NB4 (cell line): ENCODE results near the gene ZDHHC1.

Experiments
- DNase-seq: peaks from one replicate; pipeline ENCODE4 v3.0.0; 2010; ENCODE audit warnings: low read depth
- H3K4me3 ChIP-seq: one replicate; pipeline ENCODE4 v1.5.1; 2011; ENCODE audit warnings: mild to moderate bottlenecking, low read depth, low read length, moderate library complexity
- MAX ChIP-seq: IDR thresholded peaks from 2 replicates; pipeline ENCODE4 v1.6.1; 2011; ENCODE audit warnings: low read depth, low read length
- MYC ChIP-seq: IDR thresholded peaks from 2 replicates; pipeline ENCODE4 v1.6.1; 2011; ENCODE audit warnings: low read depth, low read length
- POLR2A ChIP-seq: IDR thresholded peaks from 2 replicates; pipeline ENCODE4 v1.6.1; 2011; ENCODE audit warnings: mild to moderate bottlenecking; ENCODE audit not compliant: insufficient read length; ENCODE audit errors: extremely low read depth
- TF ChIP-seq, protein P1 (sequence below): IDR thresholded peaks from one replicate; pipeline ENCODE4 v1.5.1; 2012; ENCODE audit warnings: low read depth, low read length

The ZDHHC1 gene

DNA sequence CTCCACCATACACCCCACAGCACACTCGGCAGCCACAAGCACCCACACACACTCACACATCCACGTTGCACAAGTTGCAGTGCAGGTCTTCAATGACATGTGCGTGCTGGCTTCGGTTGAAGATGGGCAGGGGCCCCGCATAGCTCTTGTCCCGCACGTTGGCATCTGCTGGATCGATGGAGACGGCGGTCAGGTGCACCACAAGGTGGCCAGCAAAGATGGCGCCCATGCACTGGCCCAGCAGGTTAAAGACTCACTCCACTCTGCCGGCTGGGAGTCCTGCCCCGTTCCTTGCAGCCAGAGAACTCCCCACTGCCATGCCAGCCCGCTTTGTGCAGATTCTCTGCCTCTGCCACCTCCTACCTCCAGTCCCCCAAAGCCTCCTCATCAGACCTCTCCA is 15.4 kb downstream of the ZDHHC1 start:
- no peak for DNase-seq

GRCh38 chr16:67399749-67400704 is 16.2 kb downstream of the ZDHHC1 start:
- no peak overlapping the region for H3K4me3 ChIP-seq
- no peak for TF ChIP-seq POLR2A
- TF ChIP-seq, protein P1, sequence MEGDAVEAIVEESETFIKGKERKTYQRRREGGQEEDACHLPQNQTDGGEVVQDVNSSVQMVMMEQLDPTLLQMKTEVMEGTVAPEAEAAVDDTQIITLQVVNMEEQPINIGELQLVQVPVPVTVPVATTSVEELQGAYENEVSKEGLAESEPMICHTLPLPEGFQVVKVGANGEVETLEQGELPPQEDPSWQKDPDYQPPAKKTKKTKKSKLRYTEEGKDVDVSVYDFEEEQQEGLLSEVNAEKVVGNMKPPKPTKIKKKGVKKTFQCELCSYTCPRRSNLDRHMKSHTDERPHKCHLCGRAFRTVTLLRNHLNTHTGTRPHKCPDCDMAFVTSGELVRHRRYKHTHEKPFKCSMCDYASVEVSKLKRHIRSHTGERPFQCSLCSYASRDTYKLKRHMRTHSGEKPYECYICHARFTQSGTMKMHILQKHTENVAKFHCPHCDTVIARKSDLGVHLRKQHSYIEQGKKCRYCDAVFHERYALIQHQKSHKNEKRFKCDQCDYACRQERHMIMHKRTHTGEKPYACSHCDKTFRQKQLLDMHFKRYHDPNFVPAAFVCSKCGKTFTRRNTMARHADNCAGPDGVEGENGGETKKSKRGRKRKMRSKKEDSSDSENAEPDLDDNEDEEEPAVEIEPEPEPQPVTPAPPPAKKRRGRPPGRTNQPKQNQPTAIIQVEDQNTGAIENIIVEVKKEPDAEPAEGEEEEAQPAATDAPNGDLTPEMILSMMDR: no peak
- no peak for TF ChIP-seq MAX
- no peak for TF ChIP-seq MYC
- no peak for DNase-seq

More for the DNA sequence above, 15.4 kb downstream of the ZDHHC1 start:
- no peak overlapping the region for H3K4me3 ChIP-seq
- TF ChIP-seq MYC (no peak), POLR2A (no peak), MAX (no peak)
- TF ChIP-seq, protein P1: no peak

GRCh38 chr16:67399218-67399733 is 17.0 kb downstream of the ZDHHC1 start:
- TF ChIP-seq, protein P1: peak; percentile 92
- no peak for TF ChIP-seq MAX
- no peak for TF ChIP-seq POLR2A

GRCh38 chr16:67398546-67399217 is 17.6 kb downstream of the ZDHHC1 start:
- no peak for DNase-seq
- TF ChIP-seq, protein P1: no peak
- TF ChIP-seq MYC: no peak
- TF ChIP-seq POLR2A: no peak
- TF ChIP-seq MAX: no peak
- H3K4me3 ChIP-seq: no peak overlapping the region

More at GRCh38 chr16:67399218-67399733, 17.0 kb downstream of the ZDHHC1 start:
- peak; percentile 71 for DNase-seq
- H3K4me3 ChIP-seq: no peak overlapping the region

DNA sequence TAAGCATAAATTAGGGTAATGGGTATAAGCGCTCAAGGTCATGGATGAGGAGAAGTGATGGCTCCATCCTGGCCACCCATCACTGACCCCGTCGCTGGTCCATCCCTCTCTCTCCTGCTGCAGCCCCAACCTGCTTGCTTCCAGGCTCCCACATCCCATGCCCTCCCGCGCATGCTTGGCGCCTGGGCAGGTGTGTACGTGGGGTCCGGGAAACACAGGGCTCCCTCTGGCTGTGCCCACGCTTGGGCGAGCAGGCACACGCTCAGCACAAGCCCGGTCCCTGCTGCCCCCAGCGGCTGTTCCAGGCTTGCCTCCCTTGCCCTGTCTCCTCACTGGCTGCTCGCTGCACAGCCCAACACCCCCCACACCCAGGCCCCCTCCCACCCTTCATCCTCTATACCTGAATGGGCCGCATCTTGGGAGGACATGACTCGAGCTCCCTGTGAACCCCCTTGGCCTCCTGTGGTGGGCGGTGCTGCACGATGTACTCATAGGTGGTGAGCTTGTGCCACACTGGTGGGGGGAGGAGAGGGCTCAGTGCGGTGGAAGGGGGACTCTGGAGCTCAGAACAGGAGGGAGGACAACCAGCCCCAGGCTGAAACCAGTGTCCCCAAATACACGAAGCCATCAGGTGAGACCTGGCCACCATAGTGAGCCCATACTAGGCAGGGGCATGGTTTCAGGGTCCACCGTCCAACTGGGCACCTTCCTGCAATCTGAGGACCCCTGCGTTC is 18.3 kb downstream of the ZDHHC1 start:
- H3K4me3 ChIP-seq: no peak overlapping the region
- TF ChIP-seq MAX: no peak
- TF ChIP-seq POLR2A: no peak
- TF ChIP-seq, protein P1: no peak
- TF ChIP-seq MYC: no peak
- no peak for DNase-seq
